H1 (cell line): Measurements from ENCODE around the gene TAPBPL. TPM values are rescaled to one million over a fixed set of nuclear protein-coding genes. Genes with fewer than 3 reads are reported as not detected.

Experiments
- CHD7 ChIP-seq: fragments of 300-600 bp; sonication (generic); IDR thresholded peaks from 2 replicates; pipeline ENCODE4 v1.7.1; 2012; ENCODE audit warnings: low read length, moderate library complexity, mild to moderate bottlenecking, inconsistent platforms; ENCODE audit not compliant: insufficient replicate concordance
- NANOG ChIP-seq: IDR thresholded peaks from 2 replicates; pipeline ENCODE4 v1.6.1; 2011; ENCODE audit warnings: low read length, low read depth, mild to moderate bottlenecking, inconsistent platforms; ENCODE audit not compliant: insufficient read depth, poor library complexity, severe bottlenecking
- polyA plus RNA-seq, 7 experiments: library from polyadenylated mRNA; depleted of rRNA in 3 of 7; stranded (reverse) in 5 of 7; unstranded in 2 of 7; fragments of >200 nt in 5 of 7; fragments of 200-250 nt in 2 of 7; gene quantifications; 1 replicate in 5 of 7; 2 replicates in 1 of 7; 4 replicates in 1 of 7; pipeline versions ENCODE4 v1.2.1 to v1.2.3, GENCODE V29; 2011 to 2013; ENCODE audit warnings: missing spikeins in 2 of 7, mixed read lengths in 2 of 7
- total RNA-seq: library from RNA; stranded (reverse); fragmentation: NEBNext Ultra II Directional; extraction: Animal tissue kit (Norgen Biotek cat#: 25700); gene quantifications from 2 replicates; pipeline ENCODE4 v1.2.1, GENCODE V29; 2021
- TF ChIP-seq, protein P1 (sequence below), 3 experiments: IDR thresholded peaks; 1 replicate in 2 of 3; 2 replicates in 1 of 3; pipeline versions ENCODE4 v1.5.1 to v1.6.1; 2011; ENCODE audit warnings: low read length in 3 of 3, mild to moderate bottlenecking in 3 of 3, inconsistent platforms in 2 of 3, low read depth in 1 of 3, moderate library complexity in 1 of 3; ENCODE audit not compliant: insufficient read depth in 1 of 3; ENCODE audit errors: control extremely low read depth in 1 of 3

Gene TAPBPL
- total and polyA plus RNA-seq, 2 of the 8 experiments (the other 6 are each of a cell fraction or from before 2014, with no cell fraction given), result 0.61 to 1.5 TPM

- TF ChIP-seq NANOG, result no peak
- TF ChIP-seq, protein P1, sequence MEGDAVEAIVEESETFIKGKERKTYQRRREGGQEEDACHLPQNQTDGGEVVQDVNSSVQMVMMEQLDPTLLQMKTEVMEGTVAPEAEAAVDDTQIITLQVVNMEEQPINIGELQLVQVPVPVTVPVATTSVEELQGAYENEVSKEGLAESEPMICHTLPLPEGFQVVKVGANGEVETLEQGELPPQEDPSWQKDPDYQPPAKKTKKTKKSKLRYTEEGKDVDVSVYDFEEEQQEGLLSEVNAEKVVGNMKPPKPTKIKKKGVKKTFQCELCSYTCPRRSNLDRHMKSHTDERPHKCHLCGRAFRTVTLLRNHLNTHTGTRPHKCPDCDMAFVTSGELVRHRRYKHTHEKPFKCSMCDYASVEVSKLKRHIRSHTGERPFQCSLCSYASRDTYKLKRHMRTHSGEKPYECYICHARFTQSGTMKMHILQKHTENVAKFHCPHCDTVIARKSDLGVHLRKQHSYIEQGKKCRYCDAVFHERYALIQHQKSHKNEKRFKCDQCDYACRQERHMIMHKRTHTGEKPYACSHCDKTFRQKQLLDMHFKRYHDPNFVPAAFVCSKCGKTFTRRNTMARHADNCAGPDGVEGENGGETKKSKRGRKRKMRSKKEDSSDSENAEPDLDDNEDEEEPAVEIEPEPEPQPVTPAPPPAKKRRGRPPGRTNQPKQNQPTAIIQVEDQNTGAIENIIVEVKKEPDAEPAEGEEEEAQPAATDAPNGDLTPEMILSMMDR (IDR thresholded peaks at IDR 0.05; ENCODE audit: control extremely low read depth in 1 of 3, insufficient read depth in 1 of 3, low read depth in 1 of 3, low read length in 3 of 3), result no peak
- no peak for TF ChIP-seq CHD7
Measured at GRCh38 chr12:6424008-6424347, 27.9 kb upstream of the TAPBPL start (continued).
